Karpas-422 (cell line): Measurements from ENCODE around the gene C4BPA. TPM values are rescaled to one million over a fixed set of nuclear protein-coding genes. Genes with fewer than 3 reads are reported as not detected.

Experiments used
- DNase-seq: peaks from one replicate; pipeline ENCODE4 v3.0.0-alpha.2; 2015
- H2AFZ ChIP-seq: fragments of 200-600 bp; sonication (generic); 2 replicates; pipeline ENCODE4 v1.6.1; 2014; ENCODE audit warnings: antibody characterized with exemption, low read length, mixed read lengths
- H3K27ac ChIP-seq: fragments of 200-600 bp; sonication (generic); 2 replicates; pipeline ENCODE4 v1.5.1; 2014; ENCODE audit warnings: mild to moderate bottlenecking, low read length, moderate library complexity
- H3K27me3 ChIP-seq: fragments of 200-600 bp; sonication (generic); 2 replicates; pipeline ENCODE4 v1.6.1; 2014; ENCODE audit warnings: low read length, mixed read lengths
- H3K36me3 ChIP-seq: fragments of 200-600 bp; sonication (generic); 2 replicates; pipeline ENCODE4 v1.6.1; 2014; ENCODE audit warnings: low read length, mixed read lengths; ENCODE audit not compliant: insufficient read depth
- H3K4me1 ChIP-seq: fragments of 200-600 bp; sonication (generic); 2 replicates; pipeline ENCODE4 v1.6.1; 2014; ENCODE audit warnings: mild to moderate bottlenecking, low read length, mixed read lengths
- H3K4me2 ChIP-seq: fragments of 200-600 bp; sonication (generic); 2 replicates; pipeline ENCODE4 v1.6.1; 2014; ENCODE audit warnings: low read length, low read depth, mild to moderate bottlenecking; ENCODE audit not compliant: poor library complexity, severe bottlenecking
- H3K4me3 ChIP-seq: fragments of 200-600 bp; sonication (generic); 2 replicates; pipeline ENCODE4 v1.5.1; 2014; ENCODE audit warnings: mild to moderate bottlenecking, antibody characterized with exemption, low read length, mixed read lengths
- H3K79me2 ChIP-seq: fragments of 200-600 bp; sonication (generic); 2 replicates; pipeline ENCODE4 v1.6.1; 2014; ENCODE audit warnings: mild to moderate bottlenecking, low read length, mixed read lengths
- H3K9ac ChIP-seq: fragments of 200-600 bp; sonication (generic); 2 replicates; pipeline ENCODE4 v1.6.0; 2014; ENCODE audit warnings: low read length
- H3K9me2 ChIP-seq: fragments of 200-600 bp; sonication (generic), shearing (Covaris generic); replicated peaks from 2 replicates; pipeline ENCODE4 v1.6.0; 2014; ENCODE audit warnings: mild to moderate bottlenecking, low read length, moderate library complexity; ENCODE audit not compliant: insufficient read depth
- H3K9me3 ChIP-seq: fragments of 300-700, 200-600 bp; sonication (generic); 2 replicates; pipeline ENCODE4 v1.6.1; 2014; ENCODE audit warnings: low read length, mixed read lengths
- H4K20me1 ChIP-seq: fragments of 200-600 bp; sonication (generic); 2 replicates; pipeline ENCODE4 v1.6.1; 2014; ENCODE audit warnings: mild to moderate bottlenecking, antibody characterized with exemption, low read length, low read depth; ENCODE audit not compliant: insufficient read depth
- total RNA-seq: library from RNA; depleted of rRNA; stranded (reverse); fragments of >200 nt; shearing (Covaris generic); gene quantifications from 2 replicates; pipeline ENCODE4 v1.2.3, GENCODE V29; 2014; ENCODE audit warnings: low replicate concordance

The C4BPA gene
- total RNA-seq, 1 experiment from 2014 or later = not detected

- Histone ChIP-seq H2AFZ (no peak overlapping the region), H3K9ac (no peak overlapping the region), H4K20me1 (no peaks in the 10 kb centered on the region), H3K79me2 (no peaks in the 10 kb centered on the region), H3K4me1 (no peaks in the 10 kb centered on the region), H3K4me2 (no peak overlapping the region), H3K9me2 (no peaks in the 10 kb centered on the region), H3K27me3 (no peaks in the 10 kb centered on the region), H3K4me3 (no peak overlapping the region), H3K27ac (no peak overlapping the region), H3K9me3 (no peaks in the 10 kb centered on the region), H3K36me3 (no peaks in the 10 kb centered on the region)
- no peak for DNase-seq
Measured at GRCh38 chr1:207164086-207164485, 60.1 kb downstream of the C4BPA start.

GRCh38 chr1:207172321-207172720, 68.3 kb downstream of the C4BPA start:
- DNase-seq = no peak
- Histone ChIP-seq H2AFZ (no peak overlapping the region), H3K9me3 (no peaks in the 10 kb centered on the region), H3K27me3 (no peaks in the 10 kb centered on the region), H3K9me2 (no peaks in the 10 kb centered on the region), H3K4me1 (no peaks in the 10 kb centered on the region), H3K36me3 (no peaks in the 10 kb centered on the region), H3K4me3 (no peak overlapping the region), H3K27ac (no peak overlapping the region), H4K20me1 (no peaks in the 10 kb centered on the region), H3K9ac (no peak overlapping the region), H3K79me2 (no peaks in the 10 kb centered on the region), H3K4me2 (no peak overlapping the region)

GRCh38 chr1:207172885-207173284, 68.9 kb downstream of the C4BPA start:
- H3K27me3 ChIP-seq = no peaks in the 10 kb centered on the region
- no peak for DNase-seq
- no peak overlapping the region for H3K4me2 ChIP-seq
- H3K4me3 ChIP-seq = no peak overlapping the region
- no peak overlapping the region for H3K9ac ChIP-seq
- no peak overlapping the region for H2AFZ ChIP-seq
- no peak overlapping the region for H3K27ac ChIP-seq
- H3K79me2 ChIP-seq = no peaks in the 10 kb centered on the region
- H3K9me2 ChIP-seq = no peaks in the 10 kb centered on the region
- no peaks in the 10 kb centered on the region for H3K4me1 ChIP-seq
- no peaks in the 10 kb centered on the region for H3K9me3 ChIP-seq
- no peaks in the 10 kb centered on the region for H3K36me3 ChIP-seq
- no peaks in the 10 kb centered on the region for H4K20me1 ChIP-seq

GRCh38 chr1:207173396-207173795, 69.4 kb downstream of the C4BPA start:
- no peaks in the 10 kb centered on the region for H3K9me3 ChIP-seq
- no peaks in the 10 kb centered on the region for H3K9me2 ChIP-seq
- no peaks in the 10 kb centered on the region for H3K4me1 ChIP-seq
- no peak overlapping the region for H3K4me3 ChIP-seq
- H3K9ac ChIP-seq = no peak overlapping the region
- H2AFZ ChIP-seq = no peak overlapping the region
- no peaks in the 10 kb centered on the region for H3K79me2 ChIP-seq
- no peaks in the 10 kb centered on the region for H3K36me3 ChIP-seq
- H3K27me3 ChIP-seq = no peaks in the 10 kb centered on the region
- no peak overlapping the region for H3K4me2 ChIP-seq
- DNase-seq = no peak
- H4K20me1 ChIP-seq = no peaks in the 10 kb centered on the region
- H3K27ac ChIP-seq = no peak overlapping the region

GRCh38 chr1:207174913-207175312, 70.9 kb downstream of the C4BPA start:
- H2AFZ ChIP-seq = no peak overlapping the region
- H3K9ac ChIP-seq = no peak overlapping the region
- no peaks in the 10 kb centered on the region for H3K9me3 ChIP-seq
- no peaks in the 10 kb centered on the region for H3K9me2 ChIP-seq
- no peaks in the 10 kb centered on the region for H3K27me3 ChIP-seq
- no peaks in the 10 kb centered on the region for H3K79me2 ChIP-seq
- no peak overlapping the region for H3K27ac ChIP-seq
- no peak for DNase-seq
- no peak overlapping the region for H3K4me2 ChIP-seq
- no peaks in the 10 kb centered on the region for H3K36me3 ChIP-seq
- H3K4me1 ChIP-seq = no peaks in the 10 kb centered on the region
- H4K20me1 ChIP-seq = no peaks in the 10 kb centered on the region
- no peak overlapping the region for H3K4me3 ChIP-seq

- Histone ChIP-seq H2AFZ (no peak overlapping the region), H3K4me1 (no peaks in the 10 kb centered on the region), H3K4me3 (no peak overlapping the region), H3K9me3 (no peaks in the 10 kb centered on the region), H3K79me2 (no peaks in the 10 kb centered on the region), H3K27me3 (no peaks in the 10 kb centered on the region), H3K4me2 (no peak overlapping the region), H3K27ac (no peak overlapping the region), H4K20me1 (no peaks in the 10 kb centered on the region), H3K9me2 (no peaks in the 10 kb centered on the region), H3K36me3 (no peaks in the 10 kb centered on the region), H3K9ac (no peak overlapping the region)
- DNase-seq = no peak
Measured at GRCh38 chr1:207179036-207179435, 75.0 kb downstream of the C4BPA start.

- H3K9me3 ChIP-seq = no peaks in the 10 kb centered on the region
Measured at GRCh38 chr1:207181847-207182246, 77.8 kb downstream of the C4BPA start.

GRCh38 chr1:207186503-207186902, 82.5 kb downstream of the C4BPA start:
- H3K27ac ChIP-seq = no peak overlapping the region
- H3K9ac ChIP-seq = no peak overlapping the region
- no peaks in the 10 kb centered on the region for H3K79me2 ChIP-seq
- H3K27me3 ChIP-seq = no peaks in the 10 kb centered on the region
- no peak overlapping the region for H2AFZ ChIP-seq
- no peaks in the 10 kb centered on the region for H3K9me3 ChIP-seq
- H4K20me1 ChIP-seq = no peaks in the 10 kb centered on the region
- DNase-seq = no peak
- H3K4me1 ChIP-seq = no peaks in the 10 kb centered on the region
- no peaks in the 10 kb centered on the region for H3K36me3 ChIP-seq
- no peak overlapping the region for H3K4me3 ChIP-seq
- no peaks in the 10 kb centered on the region for H3K9me2 ChIP-seq
- no peak overlapping the region for H3K4me2 ChIP-seq

More at GRCh38 chr1:207181847-207182246, 77.8 kb downstream of the C4BPA start:
- no peaks in the 10 kb centered on the region for H3K9me2 ChIP-seq
- no peak overlapping the region for H3K9ac ChIP-seq
- no peak overlapping the region for H3K4me3 ChIP-seq
- H3K79me2 ChIP-seq = no peaks in the 10 kb centered on the region
- H4K20me1 ChIP-seq = no peaks in the 10 kb centered on the region
- no peak overlapping the region for H3K4me2 ChIP-seq
- H2AFZ ChIP-seq = no peak overlapping the region
- H3K36me3 ChIP-seq = no peaks in the 10 kb centered on the region
- H3K27ac ChIP-seq = no peak overlapping the region
- DNase-seq = no peak
- no peaks in the 10 kb centered on the region for H3K27me3 ChIP-seq
- no peaks in the 10 kb centered on the region for H3K4me1 ChIP-seq

GRCh38 chr1:207188901-207189300, 84.9 kb downstream of the C4BPA start:
- DNase-seq = no peak
- Histone ChIP-seq H3K4me3 (no peak overlapping the region), H2AFZ (no peak overlapping the region), H3K9me2 (no peaks in the 10 kb centered on the region), H3K27me3 (no peaks in the 10 kb centered on the region), H3K36me3 (no peaks in the 10 kb centered on the region), H3K9ac (no peak overlapping the region), H3K27ac (no peak overlapping the region), H4K20me1 (no peaks in the 10 kb centered on the region), H3K4me2 (no peak overlapping the region), H3K79me2 (no peaks in the 10 kb centered on the region), H3K9me3 (no peaks in the 10 kb centered on the region), H3K4me1 (no peaks in the 10 kb centered on the region)
